ENCODE results near the gene GPR35.
"Not testable (repeated sequence)": the region's sequence is repeated elsewhere in the genome, so short reads cannot be mapped to it uniquely, and the experiment has no call there.

The GPR35 gene

DNA sequence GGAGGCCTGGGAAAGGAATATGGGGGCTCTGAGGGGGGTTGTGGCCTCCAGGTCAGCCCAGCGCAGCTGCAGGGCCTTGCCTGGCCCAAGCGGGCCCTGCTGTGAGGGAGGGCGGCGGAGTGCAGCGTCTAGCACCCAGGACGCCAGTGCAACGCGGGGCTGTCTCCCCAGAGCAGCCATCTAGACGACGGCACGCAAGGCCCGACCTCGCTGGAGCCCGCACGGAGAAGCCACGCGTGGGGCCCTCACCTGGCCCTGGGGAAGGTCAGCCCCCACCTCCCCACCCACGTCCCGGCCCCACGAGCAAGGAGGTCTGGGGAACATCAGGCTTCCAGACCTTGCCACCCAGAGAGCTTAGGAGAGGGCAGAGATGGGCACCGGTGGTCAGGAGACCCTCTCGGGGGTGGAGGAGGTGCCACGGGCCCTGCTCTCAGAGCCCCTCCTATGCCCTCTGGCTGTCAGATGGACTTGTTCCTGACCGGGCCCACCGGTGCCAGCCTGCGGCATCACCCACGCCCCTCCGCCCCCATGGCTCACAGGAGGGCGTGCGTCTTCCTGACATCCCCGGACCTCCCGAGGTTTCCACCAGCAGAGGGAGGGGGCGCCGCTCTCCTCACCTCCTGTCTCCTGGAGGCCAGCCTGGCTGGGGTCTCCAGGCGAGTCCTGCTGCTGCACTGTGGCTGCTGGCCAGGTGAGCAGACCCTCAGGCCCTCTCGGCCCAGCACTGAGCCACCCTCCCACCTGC lies 17.0 kb downstream of the GPR35 start:
- no peak for DNase-seq

GRCh38 chr2:240642806-240643092 lies 17.5 kb downstream of the GPR35 start:
- DNase-seq: no peak

DNA sequence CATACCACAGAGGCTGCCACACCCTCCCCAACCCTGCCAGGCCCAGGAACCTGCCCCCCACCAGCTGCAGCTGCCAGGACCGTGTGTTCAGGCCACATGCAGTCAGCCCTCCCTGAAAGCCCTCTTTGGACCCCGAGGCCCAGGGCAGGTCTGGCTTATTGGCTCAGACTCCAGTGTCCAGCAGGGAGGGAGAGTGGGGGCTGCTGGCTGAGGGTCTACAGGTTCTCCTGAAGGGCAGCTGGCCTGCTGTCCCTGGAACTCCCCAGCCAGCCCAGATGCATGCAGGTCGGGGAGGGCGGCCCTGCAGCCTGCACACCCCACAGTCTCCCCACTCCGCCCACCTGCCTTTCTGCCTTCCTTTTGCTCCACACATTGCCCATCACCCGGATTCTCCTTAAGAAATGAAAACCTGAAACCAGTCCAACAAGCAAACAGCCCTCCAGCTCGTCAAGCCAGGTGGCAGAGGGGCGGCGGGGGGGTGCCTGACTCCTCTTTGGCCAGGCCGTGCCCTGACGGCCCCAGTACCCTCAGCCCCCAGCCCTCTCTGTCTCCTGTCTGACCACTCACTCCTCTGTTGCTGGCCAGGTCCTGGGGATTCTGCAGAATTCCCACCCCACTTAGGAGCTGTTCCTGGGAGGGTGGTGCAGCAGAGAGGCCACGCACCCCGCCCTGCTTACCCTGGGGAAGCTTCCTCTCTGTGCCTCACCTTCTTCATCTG lies 18.0 kb downstream of the GPR35 start:
- no peak for DNase-seq

- DNase-seq: no peak
Observed at GRCh38 chr2:240643811-240644150, 18.5 kb downstream of the GPR35 start.

- DNase-seq: no peak
Observed at GRCh38 chr2:240644171-240644651, 18.9 kb downstream of the GPR35 start.

GRCh38 chr2:240644859-240645301 lies 19.6 kb downstream of the GPR35 start:
- DNase-seq: no peak

DNA sequence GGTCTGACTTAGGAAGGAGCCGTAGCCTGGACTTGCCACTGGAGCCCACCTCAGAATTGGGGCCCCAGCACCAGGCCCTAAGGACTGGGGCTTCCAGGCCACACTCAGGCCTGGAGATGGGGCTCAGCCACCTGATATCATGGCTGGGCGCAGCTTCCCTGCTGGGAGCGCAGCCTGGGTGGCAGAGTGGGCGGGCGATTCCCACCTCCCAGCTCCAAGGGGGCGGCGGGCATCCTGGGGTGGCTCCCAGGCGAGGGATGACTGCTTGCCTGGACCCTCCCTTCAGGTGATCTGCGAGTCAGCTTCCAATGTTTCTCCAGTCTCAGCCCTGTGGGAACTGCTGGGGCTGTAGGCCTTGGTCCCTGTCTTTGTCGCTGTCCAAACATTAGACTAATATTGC lies 20.1 kb downstream of the GPR35 start:
- DNase-seq: no peak

DNA sequence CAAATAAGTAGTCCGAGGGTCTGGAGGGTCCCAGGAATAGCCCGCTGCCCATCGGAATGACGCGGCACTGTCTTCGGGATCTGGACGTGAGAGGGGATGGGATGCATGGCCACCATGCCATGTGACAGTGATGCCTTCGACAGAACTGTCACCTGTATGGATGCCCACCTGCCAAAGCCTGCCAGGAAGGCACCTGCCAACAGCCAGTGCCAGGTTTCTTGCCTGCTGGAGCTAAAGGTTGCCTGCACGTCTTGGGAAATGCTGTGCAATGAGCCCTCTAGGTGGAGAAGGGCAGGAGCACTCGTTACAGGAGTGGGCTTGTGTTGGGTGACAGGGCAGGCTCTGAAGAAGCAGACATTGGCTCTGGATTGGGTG lies 20.5 kb downstream of the GPR35 start:
- DNase-seq: no peak

DNA sequence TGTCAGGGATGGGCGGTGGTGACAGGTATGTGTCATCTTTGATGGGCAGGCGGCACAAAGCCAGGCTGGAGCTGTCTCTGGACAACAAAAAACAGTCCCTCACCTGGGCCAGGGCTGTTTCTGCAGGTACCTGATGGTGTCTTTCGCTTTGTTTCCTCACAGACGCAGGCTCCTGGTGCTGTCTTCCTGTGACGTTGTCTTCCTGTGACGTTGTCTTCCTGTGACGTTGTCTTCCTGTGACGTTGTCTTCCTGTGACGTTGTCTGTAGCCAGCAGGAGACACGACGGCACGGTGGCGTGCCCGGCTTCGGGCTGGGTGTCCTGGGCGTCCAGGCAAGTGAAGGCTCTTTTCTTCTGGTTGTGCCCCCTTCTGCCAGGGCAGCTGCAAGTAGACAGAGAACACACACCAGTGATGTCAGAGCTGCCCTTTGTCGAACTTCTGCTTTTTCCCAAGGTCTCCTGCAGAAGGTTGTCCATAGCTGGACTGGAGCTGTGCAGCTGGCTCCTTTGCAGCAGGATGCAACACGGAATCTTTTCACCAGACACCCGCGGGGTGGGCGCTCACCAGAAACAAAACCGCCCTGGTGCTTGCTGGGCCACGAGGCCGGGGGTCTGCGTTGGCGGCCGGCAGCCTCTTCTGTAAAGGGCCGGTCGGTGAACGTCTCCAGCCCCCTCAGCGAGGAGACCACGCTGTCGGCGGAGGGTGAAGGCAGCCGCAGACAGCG lies 21.1 kb downstream of the GPR35 start:
- no peak for DNase-seq

- no peak for DNase-seq
Observed at GRCh38 chr2:240646900-240647502, 21.7 kb downstream of the GPR35 start.

GRCh38 chr2:240647503-240648154 lies 22.3 kb downstream of the GPR35 start:
- no peak for DNase-seq

DNA sequence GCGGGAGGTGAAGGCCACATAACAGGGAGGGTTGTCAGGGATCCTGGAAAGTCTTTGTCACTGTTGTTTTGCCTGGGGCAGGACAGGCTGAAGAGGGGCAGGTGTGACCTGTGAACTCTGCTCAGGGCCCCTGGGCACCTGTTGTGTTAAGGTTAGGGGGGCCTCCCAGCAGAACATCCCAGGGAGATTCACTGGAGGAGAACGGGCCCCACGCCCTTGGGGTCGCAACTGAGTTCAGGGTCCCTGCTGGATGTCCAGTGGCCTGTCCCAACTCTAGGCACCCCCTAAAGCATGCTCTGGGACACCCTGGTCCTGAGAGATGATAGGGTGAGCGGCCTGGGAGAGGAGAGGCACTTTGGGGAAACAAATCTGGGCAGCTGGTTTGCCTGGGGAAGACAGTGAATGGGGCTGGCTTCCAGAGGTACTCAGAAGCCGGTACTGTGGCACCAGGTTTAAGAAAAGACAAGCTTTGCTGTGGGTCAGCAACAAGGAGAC lies 22.9 kb downstream of the GPR35 start:
- no peak for DNase-seq

DNA sequence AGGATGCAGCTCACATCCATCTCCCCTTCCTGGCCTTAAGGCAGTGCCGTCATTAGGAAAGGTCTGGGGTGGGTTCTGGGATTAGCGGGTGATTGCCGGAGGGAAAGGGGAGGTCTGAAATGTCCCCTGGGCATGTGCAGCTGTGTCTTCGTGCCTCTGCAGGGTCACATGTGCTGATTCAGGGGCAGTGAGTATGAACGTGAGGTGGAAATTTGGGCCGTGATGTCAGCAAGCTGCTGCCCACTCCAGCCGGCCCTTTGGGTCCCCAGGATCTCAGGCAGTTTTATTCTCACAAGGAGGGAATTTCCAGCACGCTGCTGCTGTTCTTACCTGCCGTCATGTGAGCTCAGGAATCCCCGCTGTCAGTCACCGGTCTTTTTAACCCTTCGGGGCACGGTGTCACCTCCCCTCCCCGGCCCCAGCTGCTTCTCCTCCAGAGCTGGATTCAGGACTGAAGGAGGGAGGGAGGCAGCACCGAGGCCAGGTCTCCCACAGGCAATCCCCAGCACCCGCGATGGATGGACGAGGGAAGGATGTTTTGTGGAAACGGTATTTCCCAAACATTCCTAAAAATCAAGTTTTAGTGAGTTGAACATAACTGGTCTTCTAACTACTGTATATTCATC lies 23.5 kb downstream of the GPR35 start:
- DNase-seq: no peak

DNA sequence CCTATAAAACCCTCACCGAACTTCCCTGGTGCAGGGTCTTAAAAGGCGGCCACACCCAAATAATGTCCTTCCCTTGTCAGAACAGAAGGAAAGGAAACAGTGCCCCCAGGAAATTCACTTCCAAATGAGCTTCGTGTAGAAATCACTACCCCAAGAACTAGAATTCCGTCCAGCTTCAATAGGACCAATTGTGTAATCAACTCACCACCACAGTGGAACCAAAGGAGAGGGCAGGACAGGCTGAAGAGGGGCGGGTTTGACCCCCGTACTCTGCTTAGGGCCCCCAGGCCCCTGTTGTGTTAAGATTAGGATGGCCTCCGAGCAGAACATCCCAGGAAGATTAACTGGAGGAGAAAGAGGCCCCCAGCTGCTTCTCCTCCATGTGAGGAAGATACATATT lies 24.1 kb downstream of the GPR35 start:
- DNase-seq: no peak

DNA sequence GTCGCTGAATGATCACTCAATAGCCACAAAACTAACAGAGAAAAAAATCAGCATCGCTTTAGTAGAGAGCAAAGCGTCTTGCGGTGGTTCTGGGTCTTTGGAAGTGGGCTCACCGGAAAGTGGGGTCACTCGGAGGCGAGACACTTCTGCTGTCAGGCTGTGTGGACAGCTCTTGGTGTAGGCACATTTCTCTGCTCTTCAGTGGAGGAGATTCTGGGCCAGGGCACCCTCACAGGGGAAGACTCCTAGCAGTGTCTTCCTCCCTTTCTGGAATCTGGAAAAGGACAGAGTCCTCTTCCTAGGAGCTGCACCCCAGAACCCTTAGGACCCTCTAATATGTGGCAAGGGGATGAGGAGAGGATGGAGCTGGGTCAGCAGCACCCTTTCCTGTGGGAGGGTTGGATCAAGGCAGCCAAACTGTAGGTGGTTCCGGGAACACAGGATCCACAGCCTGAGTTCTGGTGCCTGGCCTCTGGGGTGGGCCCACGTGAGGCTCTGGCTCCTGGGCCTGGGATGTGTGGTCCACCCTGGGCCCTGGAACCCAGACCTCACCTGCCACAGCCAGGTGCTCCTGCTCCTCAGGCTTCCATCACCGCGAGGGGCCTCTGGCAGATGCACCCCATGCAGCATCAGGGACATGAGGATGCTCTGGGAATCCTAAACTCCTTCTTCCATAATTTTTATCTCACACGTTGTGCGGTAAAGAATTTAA lies 25.1 kb downstream of the GPR35 start:
- DNase-seq: no peak

GRCh38 chr2:240651185-240651584 lies 25.9 kb downstream of the GPR35 start:
- no peak for DNase-seq

DNA sequence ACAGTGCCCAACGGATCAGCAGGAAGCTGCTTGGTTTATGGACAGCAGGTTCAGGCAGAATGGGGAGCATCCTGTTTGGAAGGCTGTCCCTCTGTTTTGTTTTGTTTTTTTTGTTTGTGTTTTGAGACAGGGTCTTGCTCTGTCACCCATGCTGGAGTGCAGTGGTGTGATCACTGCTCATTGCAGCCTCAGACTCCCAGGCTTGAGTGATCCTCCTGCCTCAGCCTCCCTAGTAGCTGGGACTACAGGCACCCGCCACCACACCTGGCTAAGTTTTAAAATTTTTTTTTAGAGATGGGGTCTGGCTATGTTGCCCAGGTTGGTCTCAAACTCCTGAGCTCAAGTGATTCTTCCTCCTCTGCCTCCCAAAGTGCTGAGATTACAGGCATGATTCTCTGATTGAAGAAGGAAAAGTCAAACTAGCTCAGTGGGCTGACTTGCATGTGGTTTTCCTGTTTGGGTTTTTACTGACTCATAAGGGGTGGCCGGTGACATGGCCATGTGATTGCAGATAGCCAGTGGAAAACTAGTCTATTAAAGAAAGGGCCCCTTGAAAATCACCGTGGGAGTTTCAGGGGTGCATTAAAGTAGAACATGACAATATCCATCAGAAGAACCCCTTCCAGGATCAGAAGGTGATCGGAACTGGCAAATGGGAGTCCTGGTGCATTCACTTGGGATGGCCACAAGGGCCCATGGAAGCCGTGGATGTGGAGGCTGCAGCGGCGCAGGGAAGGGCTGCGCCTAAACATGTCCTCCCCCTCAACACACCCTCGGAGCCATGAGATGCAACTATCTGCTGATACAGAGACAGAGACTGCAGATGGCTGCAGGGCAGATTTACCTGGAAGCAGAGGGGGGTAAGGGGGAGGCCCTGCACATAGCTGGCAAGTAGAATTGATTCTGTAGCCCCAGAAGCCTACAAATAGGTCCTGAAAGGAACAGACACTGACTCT lies 30.9 kb downstream of the GPR35 start:
- no peak for DNase-seq

GRCh38 chr2:240659883-240660282 lies 34.6 kb downstream of the GPR35 start:
- DNase-seq: not testable (repeated sequence)

DNA sequence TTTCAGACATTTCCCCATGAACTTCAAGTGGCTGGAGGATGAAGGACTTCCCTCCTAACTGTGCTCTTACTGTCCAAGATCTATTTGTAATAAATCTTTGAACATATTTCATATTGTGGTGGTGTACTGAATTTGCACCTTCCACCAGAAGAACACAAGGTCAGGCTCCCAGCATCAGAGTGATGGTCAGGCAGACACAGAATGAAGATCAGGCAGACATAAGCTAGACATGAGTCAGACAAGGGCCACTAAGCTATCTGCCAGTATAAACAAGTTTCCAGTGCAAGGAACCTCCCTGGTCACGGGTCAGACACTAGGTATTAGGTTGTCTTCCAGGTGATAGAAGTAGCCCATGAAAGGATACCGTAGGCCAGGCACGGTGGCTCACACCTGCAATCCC lies 37.4 kb downstream of the GPR35 start:
- DNase-seq: no peak

DNA sequence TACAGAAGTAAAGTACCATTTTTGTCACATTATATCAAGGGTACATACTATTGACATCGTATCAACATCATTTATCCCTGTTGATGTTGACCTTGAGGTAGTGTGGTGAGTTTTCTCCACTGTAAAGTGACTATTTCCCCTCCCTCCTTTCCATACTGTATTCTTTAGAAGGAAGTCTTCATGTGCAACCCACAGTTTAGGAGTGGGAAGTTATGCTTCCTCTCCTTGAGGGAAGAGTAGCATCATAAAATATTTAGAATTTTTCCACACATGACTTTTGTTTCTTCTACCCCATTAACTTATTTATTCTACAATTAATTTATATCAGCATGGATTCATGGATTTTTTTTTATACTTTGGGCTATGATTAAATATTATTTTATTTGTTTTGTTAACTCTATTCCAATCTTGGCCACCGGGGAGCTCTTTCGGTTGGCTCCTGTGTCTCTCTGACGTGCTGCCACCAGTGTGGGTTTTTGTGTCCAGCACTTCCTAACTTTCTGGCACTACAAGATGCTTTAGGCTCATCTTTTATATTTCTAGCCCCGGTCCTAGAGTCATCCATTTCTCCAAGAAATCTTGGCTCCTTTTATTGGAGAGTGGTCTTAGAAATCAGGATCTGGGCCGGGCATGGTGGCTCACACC lies 38.4 kb downstream of the GPR35 start:
- DNase-seq: no peak

Data from DMS153 (cell line).